GM13977 (cell line): ENCODE data around the gene SEC24A.
"Not testable (repeated sequence)": the region's sequence is repeated elsewhere in the genome, so short reads cannot be mapped to it uniquely, and the experiment has no call there.

Experiments
- DNase-seq: peaks from one replicate; pipeline ENCODE4 v3.0.0; 2012; ENCODE audit warnings: low spot score
- in situ Hi-C: fragments of 300-500 bp; cut with MboI; formaldehyde crosslinking; loops from one replicate; pipeline ENCODE4 v1.12.0; 2022; ENCODE audit warnings: low sequenced_read_pairs, low pct_unique_long_range_greater_than_20kb, mixed read lengths, inconsistent platforms; ENCODE audit not compliant: unreplicated experiment
- TF ChIP-seq, protein P1 (sequence below): IDR thresholded peaks from 2 replicates; pipeline ENCODE4 v1.5.1; 2012; ENCODE audit warnings: mild to moderate bottlenecking, control low read depth; ENCODE audit not compliant: insufficient read depth; ENCODE audit errors: extremely low read depth, missing control alignments

SEC24A gene

DNA sequence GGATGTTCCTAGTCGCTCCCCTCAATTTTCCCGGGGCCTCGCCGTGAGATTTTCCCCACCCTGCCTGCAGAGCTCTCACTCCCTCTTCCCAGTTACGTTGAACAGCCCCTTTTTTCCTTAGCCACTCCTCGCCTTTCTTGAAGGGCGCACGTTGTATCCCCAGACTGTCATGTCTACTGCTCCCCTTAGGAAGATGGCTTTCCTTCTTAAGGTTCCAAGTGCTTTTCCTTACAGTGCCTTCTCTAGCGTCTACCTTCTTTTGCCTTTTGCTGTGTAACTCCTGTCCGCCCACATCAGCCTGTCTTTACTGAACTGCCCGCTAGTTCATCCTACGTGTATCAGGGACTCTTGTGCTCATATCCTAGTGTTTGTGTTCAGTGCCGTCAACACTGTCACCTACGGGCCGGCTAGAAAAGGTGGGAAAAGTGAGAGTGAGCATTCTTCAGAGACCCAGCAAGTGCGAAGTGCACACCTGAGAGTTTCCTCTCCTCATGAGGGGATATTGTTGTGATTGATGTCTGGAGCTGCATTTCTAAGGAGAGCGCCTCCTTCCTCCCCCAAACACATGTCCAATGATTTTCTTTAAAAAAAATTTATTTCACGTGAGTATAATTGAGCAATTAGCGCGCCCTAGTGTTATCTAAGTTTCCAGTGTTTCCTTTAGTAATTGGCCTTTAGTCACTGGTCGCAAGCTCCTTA, 90.5 kb downstream of the SEC24A start:
- TF ChIP-seq, protein P1, sequence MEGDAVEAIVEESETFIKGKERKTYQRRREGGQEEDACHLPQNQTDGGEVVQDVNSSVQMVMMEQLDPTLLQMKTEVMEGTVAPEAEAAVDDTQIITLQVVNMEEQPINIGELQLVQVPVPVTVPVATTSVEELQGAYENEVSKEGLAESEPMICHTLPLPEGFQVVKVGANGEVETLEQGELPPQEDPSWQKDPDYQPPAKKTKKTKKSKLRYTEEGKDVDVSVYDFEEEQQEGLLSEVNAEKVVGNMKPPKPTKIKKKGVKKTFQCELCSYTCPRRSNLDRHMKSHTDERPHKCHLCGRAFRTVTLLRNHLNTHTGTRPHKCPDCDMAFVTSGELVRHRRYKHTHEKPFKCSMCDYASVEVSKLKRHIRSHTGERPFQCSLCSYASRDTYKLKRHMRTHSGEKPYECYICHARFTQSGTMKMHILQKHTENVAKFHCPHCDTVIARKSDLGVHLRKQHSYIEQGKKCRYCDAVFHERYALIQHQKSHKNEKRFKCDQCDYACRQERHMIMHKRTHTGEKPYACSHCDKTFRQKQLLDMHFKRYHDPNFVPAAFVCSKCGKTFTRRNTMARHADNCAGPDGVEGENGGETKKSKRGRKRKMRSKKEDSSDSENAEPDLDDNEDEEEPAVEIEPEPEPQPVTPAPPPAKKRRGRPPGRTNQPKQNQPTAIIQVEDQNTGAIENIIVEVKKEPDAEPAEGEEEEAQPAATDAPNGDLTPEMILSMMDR = peak; percentile 16
- peak; percentile 47 for DNase-seq
- in situ Hi-C loops = no loop called here

DNA sequence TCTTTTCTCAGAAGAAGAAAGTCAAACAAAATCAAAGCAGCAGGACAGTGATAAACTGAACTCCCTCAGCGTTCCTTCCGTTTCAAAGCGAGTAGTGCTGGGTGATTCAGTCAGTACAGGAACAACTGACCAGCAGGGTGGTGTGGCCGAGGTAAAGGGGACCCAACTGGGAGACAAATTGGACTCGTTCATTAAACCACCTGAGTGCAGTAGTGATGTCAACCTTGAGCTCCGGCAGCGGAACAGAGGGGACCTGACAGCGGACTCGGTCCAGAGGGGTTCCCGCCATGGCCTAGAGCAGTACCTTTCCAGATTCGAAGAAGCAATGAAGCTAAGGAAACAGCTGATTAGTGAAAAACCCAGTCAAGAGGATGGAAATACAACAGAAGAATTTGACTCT, 92.5 kb downstream of the SEC24A start:
- TF ChIP-seq, protein P1 = no peak
- DNase-seq = no peak
- in situ Hi-C loops = no loop called here

DNA sequence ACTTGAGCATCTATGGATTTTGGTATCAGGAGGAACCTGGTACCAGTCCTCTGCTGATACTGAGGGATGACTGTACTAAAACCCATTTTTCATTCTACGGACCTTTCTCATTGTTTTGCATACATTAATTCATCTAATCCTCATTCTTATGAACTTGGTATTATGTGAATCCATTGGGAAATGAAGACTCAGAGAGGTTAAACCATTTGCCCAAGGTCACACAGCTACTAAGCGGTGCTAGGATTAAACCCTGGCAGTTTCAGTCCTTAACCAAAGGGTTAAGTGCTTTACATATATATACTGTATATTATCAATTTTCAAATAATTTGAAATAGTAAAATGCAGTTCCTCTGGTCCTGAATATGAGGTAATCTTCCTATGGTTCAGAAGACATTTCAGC, 93.5 kb downstream of the SEC24A start:
- no peak for DNase-seq
- in situ Hi-C loops = no loop called here
- TF ChIP-seq, protein P1 = no peak

DNA sequence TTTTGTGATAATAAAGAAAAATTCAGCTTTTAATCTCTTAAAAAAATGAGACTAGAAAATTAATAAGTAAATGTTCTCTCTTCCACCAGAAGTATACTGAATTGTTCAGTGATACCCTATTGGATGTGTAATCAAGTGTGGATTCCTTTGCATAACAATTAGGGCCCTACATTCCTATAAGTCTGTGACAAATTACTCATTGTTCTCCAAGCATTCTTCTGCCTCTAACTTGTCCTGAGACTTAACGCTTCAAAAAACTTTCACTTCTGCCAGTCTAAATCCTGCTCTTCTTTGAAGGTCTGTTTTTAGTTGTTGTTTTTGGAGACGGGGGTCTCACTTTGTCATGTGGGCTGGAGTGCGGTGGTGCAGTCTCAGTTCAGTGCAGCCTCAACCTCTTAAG, 100.8 kb downstream of the SEC24A start:
- TF ChIP-seq, protein P1 = no peak
- DNase-seq = no peak
- in situ Hi-C loops = no loop called here

DNA sequence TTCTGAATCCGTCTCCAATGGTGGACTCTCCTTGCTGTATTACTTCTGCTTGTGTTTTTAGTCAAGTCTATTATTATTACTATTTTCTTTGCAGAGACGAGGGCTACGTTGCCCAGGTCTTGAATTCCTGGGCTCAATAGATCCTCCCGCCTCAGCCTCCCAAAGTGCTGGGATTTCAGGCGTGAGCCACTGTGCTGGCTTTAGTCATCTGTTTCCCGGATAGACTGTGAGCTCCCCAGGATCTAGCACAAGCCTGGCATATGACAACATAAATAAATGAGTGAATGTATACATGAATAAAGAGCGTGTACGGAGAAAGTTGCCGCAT, 109.6 kb downstream of the SEC24A start:
- in situ Hi-C loops = no loop called here
- TF ChIP-seq, protein P1 = no peak
- DNase-seq = no peak

DNA sequence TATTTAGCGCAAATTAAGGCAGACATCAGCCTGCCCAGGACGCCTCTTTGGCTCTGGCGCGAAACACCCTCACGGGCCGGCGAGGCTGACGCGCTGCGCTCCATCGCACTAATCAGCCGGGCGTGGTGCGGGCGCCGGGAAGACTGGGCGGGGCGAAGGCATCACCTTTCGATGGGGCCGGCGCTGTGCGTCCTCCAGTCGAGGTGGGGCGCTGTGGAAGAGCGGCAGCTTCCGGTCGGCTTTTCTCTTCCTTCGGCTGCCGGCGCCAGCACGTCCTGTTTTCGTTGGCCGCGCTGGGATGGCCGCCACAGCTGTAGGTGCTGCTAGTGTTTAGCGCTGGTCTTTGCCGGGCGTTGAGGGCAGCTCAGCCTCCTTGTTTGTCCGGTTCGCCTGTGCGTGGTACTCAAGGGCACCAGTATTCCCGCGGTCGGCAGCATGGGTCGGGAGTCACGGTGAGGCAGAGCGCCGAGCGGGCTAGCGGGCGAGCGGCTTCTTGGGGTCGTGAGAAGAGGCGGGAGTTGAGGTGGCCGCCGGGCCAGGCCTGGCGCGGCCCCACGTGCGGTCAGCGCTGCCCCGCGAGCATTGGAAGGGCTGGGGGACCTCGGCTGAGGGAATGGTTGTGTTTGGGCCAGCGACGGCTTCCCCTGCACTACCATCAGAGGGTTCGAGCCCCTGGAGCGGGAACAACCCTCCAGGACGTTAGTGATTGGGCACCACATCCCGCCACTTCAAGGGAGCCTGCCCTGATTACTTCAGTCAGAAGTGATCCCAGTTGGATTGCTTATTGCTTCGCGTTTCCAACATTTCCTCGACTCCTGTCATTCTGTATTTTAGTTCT, 110.1 kb downstream of the SEC24A start, which contains the start of gene DDX46:
TSS of gene DDX46 (plus strand) at position 276 of the 838 bp plus-strand sequence. CDS start at position 436, 160 bp downstream.
- TF ChIP-seq, protein P1 = peak; percentile 90
- in situ Hi-C loops = no loop called here
- DNase-seq = peak; percentile 97

DNA sequence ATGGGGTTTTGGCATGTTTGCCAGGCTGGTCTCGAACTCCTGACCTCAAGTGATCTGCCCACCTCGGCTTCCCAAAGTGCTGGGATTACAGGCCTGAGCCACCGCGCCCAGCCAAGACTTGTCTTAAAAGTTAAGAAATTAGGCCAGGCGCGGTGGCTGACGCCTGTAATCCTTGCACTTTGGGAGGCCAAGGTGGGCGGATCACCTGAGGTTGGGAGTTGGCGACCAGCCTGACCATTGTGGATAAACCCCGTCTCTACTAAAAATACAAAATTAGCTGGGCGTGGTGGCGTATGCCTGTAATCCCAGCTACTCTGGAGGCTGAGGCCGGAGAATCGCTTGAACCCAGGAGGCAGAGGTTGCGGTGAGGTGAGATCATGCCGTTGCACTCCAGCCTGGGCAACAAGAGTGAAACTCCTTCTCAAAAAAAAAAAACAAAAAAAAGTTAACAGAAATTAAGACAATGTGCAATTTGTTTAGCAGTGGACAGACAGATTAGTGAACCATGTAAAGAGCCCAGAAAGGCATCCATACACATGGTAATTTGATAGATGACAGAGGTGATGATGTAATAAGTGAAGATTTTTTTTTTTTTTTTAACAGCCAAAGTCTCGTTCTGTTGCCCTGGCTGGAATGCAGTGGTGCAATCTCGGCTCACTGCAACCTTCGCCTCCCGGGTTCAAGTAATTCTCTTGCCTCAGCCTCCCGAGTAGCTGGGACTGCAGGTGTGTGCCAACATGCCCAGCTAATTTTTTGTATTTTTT, 119.1 kb downstream of the SEC24A start:
- in situ Hi-C loops = loop anchor here (10.0 kb wide), 1 partner anchor 137 kb away; the partner anchor contains the start of gene PCBD2
- DNase-seq = not testable (repeated sequence)
